A673 (cell line): Measurements from ENCODE around the gene RNF220.

Source experiments
- EZH2 ChIP-seq: fragments of 200-600 bp; sonication (generic); IDR thresholded peaks from 2 replicates; pipeline ENCODE4 v1.6.1; 2017; ENCODE audit warnings: borderline replicate concordance, low read depth, mild to moderate bottlenecking, mixed read lengths, antibody characterized with exemption, low read length; ENCODE audit not compliant: poor library complexity, severe bottlenecking
- TF ChIP-seq, protein P1 (sequence below): fragments of 300-800, 200-600 bp; sonication (generic); conservative IDR thresholded peaks from 2 replicates; pipeline ENCODE4 v1.5.1; 2017; ENCODE audit warnings: low read depth, mild to moderate bottlenecking, antibody characterized with exemption, low read length, moderate library complexity, mixed read lengths

DNA sequence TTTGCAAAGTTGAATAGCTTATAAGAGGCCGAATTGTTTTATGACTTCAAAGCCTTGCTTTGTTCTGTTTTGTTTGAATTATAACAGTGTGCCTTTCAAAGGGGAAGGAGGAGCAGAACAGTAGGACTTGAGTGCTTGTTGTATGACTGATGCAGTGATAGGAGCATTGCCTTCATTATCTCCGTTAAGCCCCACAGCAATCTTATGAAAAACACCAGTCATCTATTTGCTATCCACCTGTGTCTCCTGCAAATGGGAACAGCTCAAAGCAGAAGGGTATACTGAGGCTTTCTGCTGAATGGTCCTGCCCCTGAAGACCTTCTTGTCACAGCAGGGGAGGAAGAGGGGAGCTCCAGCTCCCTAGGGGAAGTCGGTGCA lies 127.5 kb downstream of the RNF220 start:
- TF ChIP-seq, protein P1, sequence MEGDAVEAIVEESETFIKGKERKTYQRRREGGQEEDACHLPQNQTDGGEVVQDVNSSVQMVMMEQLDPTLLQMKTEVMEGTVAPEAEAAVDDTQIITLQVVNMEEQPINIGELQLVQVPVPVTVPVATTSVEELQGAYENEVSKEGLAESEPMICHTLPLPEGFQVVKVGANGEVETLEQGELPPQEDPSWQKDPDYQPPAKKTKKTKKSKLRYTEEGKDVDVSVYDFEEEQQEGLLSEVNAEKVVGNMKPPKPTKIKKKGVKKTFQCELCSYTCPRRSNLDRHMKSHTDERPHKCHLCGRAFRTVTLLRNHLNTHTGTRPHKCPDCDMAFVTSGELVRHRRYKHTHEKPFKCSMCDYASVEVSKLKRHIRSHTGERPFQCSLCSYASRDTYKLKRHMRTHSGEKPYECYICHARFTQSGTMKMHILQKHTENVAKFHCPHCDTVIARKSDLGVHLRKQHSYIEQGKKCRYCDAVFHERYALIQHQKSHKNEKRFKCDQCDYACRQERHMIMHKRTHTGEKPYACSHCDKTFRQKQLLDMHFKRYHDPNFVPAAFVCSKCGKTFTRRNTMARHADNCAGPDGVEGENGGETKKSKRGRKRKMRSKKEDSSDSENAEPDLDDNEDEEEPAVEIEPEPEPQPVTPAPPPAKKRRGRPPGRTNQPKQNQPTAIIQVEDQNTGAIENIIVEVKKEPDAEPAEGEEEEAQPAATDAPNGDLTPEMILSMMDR: no peak
- TF ChIP-seq EZH2: no peak
